Stomach smooth muscle (tissue), 2 donors: ENCODE measurements around the gene BACH2.

ENCODE experiments used
- H3K27ac ChIP-seq: one replicate; pipeline ENCODE4 v1.7.0; 2013; ENCODE audit warnings: mild to moderate bottlenecking, low read length, inconsistent platforms
- H3K27me3 ChIP-seq, 2 donors: one replicate each; pipeline ENCODE4 v1.7.0; 2013; ENCODE audit warnings: low read length in 2 of 2; ENCODE audit not compliant: insufficient read depth in 2 of 2, control insufficient read depth in 1 of 2
- H3K36me3 ChIP-seq, 2 donors: one replicate each; pipeline ENCODE4 v1.7.0; 2013; ENCODE audit warnings: low read length in 2 of 2; ENCODE audit not compliant: control insufficient read depth in 2 of 2, insufficient read depth in 2 of 2
- H3K4me1 ChIP-seq: one replicate; pipeline ENCODE4 v1.7.0; 2013; ENCODE audit warnings: low read length; ENCODE audit not compliant: control insufficient read depth, insufficient read depth
- H3K4me3 ChIP-seq, 2 donors: one replicate each; pipeline ENCODE4 v1.7.0; 2013; ENCODE audit warnings: low read length in 2 of 2
- H3K9ac ChIP-seq, 2 donors: one replicate each; pipeline ENCODE4 v1.7.0; 2013; ENCODE audit warnings: low read length in 2 of 2, mild to moderate bottlenecking in 1 of 2
- H3K9me3 ChIP-seq, 2 donors: one replicate each; pipeline ENCODE4 v1.7.0; 2013; ENCODE audit warnings: low read length in 2 of 2; ENCODE audit not compliant: control insufficient read depth in 2 of 2
- donor health status: healthy.
- donor health status: Pancreatic carcinoma.

The BACH2 gene

DNA sequence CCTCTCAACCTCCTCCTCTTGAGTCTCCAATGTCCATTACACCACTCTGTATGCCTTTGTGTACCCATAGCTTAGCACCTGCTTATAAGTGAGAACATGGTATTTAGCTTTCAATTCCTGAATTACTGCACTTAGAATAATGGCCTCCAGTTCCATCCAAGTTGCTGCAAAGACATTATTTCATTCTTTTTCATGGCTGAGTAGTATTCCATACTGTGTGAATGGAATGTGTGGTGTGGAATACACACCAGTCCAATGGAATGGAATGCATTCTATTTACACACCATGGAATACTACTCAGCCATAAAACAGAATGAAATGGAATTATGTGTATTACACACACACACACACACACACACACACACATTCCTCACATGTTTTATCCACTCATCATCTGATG, 116.1 kb downstream of the BACH2 start:
- Histone ChIP-seq H3K4me3 (no peak overlapping the region), H3K36me3 (no peaks in the 10 kb centered on the region), H3K4me1 (no peaks in the 10 kb centered on the region)

DNA sequence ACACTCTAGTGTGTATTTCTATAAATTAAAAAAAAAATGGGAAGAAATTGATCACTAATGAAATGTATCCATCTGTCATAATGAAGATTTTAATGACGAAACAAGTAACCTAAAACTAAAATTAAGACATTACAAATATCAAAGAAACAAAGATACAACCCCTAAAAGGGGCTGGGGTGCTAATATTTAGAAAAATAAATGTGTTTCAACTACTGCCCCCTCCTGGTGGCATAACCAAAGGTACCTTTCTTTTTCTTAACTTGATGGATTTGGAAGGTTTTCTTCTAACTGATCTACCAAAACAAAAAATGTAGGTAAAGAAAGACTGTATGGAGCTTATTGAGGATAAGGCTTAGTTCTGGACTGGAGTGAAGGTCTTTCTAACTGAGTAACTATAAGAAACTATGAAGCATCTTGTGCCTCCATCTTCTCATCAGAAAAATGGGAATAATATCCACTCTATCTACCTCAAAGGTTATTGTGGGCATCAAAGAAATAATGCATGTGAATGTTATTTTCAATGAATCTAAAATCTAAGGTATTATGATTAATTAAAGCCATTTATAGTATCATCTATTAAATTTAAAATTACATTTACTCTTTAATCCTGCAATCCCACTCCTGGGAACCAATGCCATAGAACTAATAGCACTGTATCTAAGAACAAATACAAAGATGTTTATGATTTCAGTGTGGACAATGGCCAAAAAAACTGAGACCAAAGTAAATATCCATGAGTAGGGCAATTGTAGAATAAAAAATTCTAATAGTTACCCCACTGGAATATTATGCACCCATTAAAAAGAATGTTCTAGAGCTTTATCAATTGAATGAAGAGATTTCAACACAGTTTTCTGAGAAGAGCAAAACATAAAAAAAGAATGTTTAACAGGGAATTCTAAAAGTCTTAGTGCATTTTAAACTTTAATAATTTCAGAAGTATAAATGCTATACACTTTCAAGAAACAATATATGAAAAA, 117.2 kb downstream of the BACH2 start:
- Histone ChIP-seq H3K9ac (no peak overlapping the region), H3K27me3 (no peaks in the 10 kb centered on the region), H3K27ac (no peak overlapping the region), H3K4me3 (no peak overlapping the region), H3K4me1 (no peaks in the 10 kb centered on the region), H3K9me3 (no peaks in the 10 kb centered on the region), H3K36me3 (no peaks in the 10 kb centered on the region)

More for the DNA sequence above, 116.1 kb downstream of the BACH2 start:
- Histone ChIP-seq H3K27ac (no peak overlapping the region), H3K9ac (no peak overlapping the region), H3K27me3 (peaks cover 0 to 3% of the 10 kb centered on the region in 2 donors), H3K9me3 (no peaks in the 10 kb centered on the region)

GRCh38 chr6:90178384-90178855, 118.2 kb downstream of the BACH2 start:
- Histone ChIP-seq H3K4me1 (no peaks in the 10 kb centered on the region), H3K27me3 (no peaks in the 10 kb centered on the region), H3K4me3 (no peak overlapping the region), H3K36me3 (no peaks in the 10 kb centered on the region), H3K9me3 (no peaks in the 10 kb centered on the region), H3K27ac (no peak overlapping the region), H3K9ac (no peak overlapping the region)

GRCh38 chr6:90177544-90178383, 118.9 kb downstream of the BACH2 start:
- Histone ChIP-seq H3K4me3 (no peak overlapping the region), H3K27me3 (no peaks in the 10 kb centered on the region), H3K4me1 (no peaks in the 10 kb centered on the region), H3K27ac (no peak overlapping the region), H3K9ac (no peak overlapping the region), H3K9me3 (no peaks in the 10 kb centered on the region), H3K36me3 (no peaks in the 10 kb centered on the region)

DNA sequence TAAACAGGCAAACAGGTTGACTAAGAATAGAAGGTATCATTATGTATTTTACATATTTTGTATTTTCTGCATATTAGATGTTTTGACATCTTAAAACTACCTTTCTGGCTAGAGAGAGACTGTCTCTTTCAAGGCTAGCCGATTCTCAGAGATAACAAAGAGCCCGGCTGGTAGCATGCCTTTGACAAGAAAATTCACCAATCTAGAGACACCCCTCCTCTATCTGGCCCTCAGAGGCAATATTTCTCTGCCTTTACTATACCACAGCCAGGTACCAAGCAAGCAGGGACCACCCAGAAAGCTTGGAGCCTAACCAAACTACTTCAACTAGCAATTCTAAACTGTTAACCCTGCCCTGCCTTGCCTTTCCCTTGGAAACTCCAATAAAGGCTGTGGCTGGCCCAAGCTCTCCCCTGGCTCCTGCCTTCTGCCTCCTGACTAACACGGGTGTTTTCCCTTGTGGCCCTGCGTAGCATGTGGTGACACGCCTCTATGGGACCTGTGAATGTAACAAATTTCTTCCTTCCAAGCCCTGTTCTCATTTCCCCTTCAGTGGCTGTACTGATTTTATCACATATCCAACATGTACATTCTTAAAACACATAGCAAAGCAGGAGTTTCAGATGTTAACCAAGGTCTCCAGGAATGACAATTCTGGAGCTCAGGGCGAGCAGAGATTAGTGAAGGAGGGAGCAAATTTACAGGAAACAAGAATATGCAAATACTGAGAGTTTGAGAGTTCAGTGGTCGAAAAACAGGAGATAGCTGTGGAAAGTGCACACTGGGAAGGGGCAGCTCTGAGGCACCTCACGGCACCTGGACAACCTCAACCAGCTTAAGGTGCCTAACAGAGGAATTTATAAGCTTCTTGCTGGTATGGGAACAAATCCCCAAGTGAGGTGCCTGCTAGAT, 120.8 kb downstream of the BACH2 start:
- H3K4me3 ChIP-seq = no peak overlapping the region
- H3K9me3 ChIP-seq = no peaks in the 10 kb centered on the region
- no peaks in the 10 kb centered on the region for H3K36me3 ChIP-seq
- H3K27ac ChIP-seq = no peak overlapping the region
- H3K27me3 ChIP-seq = no peaks in the 10 kb centered on the region
- H3K4me1 ChIP-seq = no peaks in the 10 kb centered on the region
- H3K9ac ChIP-seq = no peak overlapping the region

DNA sequence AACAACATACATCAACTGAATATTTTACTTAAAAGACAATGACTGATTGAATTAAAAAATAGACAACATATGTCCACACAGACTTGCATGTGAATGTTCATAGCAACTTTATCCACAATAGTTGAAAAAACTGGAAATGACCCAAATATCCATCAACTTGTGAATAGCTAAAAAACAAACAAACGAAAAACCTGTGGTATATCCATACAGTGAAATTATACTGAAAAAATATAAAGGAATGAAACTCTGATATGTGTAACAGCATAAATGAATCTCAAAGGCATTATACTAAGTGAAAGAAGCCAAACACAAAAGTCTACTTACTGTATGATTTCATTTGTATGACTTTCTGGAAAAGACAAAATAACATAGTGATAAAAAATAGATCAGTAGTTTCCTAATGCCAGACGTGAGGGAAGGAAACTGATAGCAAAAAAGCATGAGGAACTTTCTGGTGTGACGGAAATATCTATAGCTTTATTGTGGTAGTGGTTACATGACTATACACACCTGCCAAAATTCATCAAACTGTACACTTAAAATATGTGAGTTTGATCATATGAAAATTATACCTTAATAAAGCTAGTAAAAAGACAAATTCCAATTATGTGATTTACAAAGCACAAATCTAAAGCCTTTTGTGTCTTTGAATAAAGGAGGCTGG, 123.2 kb downstream of the BACH2 start:
- Histone ChIP-seq H3K27me3 (no peaks in the 10 kb centered on the region), H3K27ac (no peak overlapping the region), H3K4me1 (no peaks in the 10 kb centered on the region), H3K36me3 (no peaks in the 10 kb centered on the region), H3K9ac (no peak overlapping the region), H3K4me3 (no peak overlapping the region), H3K9me3 (no peaks in the 10 kb centered on the region)

- Histone ChIP-seq H3K9ac (no peak overlapping the region), H3K36me3 (no peaks in the 10 kb centered on the region), H3K4me1 (no peaks in the 10 kb centered on the region), H3K27me3 (no peaks in the 10 kb centered on the region), H3K27ac (no peak overlapping the region), H3K9me3 (no peaks in the 10 kb centered on the region), H3K4me3 (no peak overlapping the region)
These were observed 126.0 kb downstream of the BACH2 start for GRCh38 chr6:90170601-90171000.

DNA sequence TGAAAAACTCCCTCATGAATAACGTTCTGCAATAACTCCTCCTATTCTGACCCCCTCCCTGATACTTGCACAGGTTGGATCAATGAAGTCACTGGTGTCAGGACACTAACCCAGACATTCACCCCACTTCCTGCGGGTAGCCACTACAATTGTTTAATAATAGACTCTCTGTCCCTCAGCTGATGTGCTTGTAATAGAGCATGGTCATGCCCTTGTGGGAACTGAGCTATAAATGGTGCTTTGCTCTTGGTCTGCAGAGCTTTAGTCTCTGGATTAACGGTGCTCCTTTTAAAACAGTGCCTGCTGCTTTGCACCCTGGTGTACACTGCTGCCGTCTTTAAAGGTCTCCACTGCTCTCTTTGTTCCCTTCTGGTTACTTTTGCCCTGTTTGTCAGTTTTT, 127.3 kb downstream of the BACH2 start:
- no peaks in the 10 kb centered on the region for H3K36me3 ChIP-seq
- no peaks in the 10 kb centered on the region for H3K9me3 ChIP-seq
- no peak overlapping the region for H3K4me3 ChIP-seq
- H3K4me1 ChIP-seq = no peaks in the 10 kb centered on the region
- H3K27ac ChIP-seq = no peak overlapping the region
- no peak overlapping the region for H3K9ac ChIP-seq
- H3K27me3 ChIP-seq = no peaks in the 10 kb centered on the region

GRCh38 chr6:90168693-90169131, 127.9 kb downstream of the BACH2 start:
- H3K27me3 ChIP-seq = no peaks in the 10 kb centered on the region
- H3K9me3 ChIP-seq = no peaks in the 10 kb centered on the region
- no peaks in the 10 kb centered on the region for H3K4me1 ChIP-seq
- no peak overlapping the region for H3K27ac ChIP-seq
- no peaks in the 10 kb centered on the region for H3K36me3 ChIP-seq
- no peak overlapping the region for H3K4me3 ChIP-seq
- no peak overlapping the region for H3K9ac ChIP-seq
